ENCODE data around the gene MYLIP. TPM values are rescaled to one million over a fixed set of nuclear protein-coding genes. Genes with fewer than 3 reads are reported as not detected.
A peak's percentile ranks its signal among the peaks of the same experiment; 100 is the strongest.
"Not testable (repeated sequence)": the region's sequence is repeated elsewhere in the genome, so short reads cannot be mapped to it uniquely, and the experiment has no call there.

Gene MYLIP
- total RNA-seq, 4 donors from 2014 or later, result 33.5 to 61.8 (median 35.3) TPM

GRCh38 chr6:16173167-16173940, 44.5 kb downstream of the MYLIP start:
- Histone ChIP-seq H3K4me3 (no peak overlapping the region), H3K36me3 (no peaks in the 10 kb centered on the region), H3K27ac (replicated peaks in 1 of 4) (no peak overlapping the region), H3K4me1 (no peaks in the 10 kb centered on the region), H3K27me3 (no peaks in the 10 kb centered on the region), H3K9me3 (no peaks in the 10 kb centered on the region)
- no peak for DNase-seq (ENCODE audit: extremely low spot score)
- TF ChIP-seq EP300 (IDR thresholded peaks at IDR 0.05), result no peak
- TF ChIP-seq POLR2A (IDR thresholded peaks at IDR 0.05; ENCODE audit: low read depth), result no peak
- TF ChIP-seq POLR2AphosphoS5 (IDR thresholded peaks at IDR 0.05), result no peak
- TF ChIP-seq, protein P1, sequence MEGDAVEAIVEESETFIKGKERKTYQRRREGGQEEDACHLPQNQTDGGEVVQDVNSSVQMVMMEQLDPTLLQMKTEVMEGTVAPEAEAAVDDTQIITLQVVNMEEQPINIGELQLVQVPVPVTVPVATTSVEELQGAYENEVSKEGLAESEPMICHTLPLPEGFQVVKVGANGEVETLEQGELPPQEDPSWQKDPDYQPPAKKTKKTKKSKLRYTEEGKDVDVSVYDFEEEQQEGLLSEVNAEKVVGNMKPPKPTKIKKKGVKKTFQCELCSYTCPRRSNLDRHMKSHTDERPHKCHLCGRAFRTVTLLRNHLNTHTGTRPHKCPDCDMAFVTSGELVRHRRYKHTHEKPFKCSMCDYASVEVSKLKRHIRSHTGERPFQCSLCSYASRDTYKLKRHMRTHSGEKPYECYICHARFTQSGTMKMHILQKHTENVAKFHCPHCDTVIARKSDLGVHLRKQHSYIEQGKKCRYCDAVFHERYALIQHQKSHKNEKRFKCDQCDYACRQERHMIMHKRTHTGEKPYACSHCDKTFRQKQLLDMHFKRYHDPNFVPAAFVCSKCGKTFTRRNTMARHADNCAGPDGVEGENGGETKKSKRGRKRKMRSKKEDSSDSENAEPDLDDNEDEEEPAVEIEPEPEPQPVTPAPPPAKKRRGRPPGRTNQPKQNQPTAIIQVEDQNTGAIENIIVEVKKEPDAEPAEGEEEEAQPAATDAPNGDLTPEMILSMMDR (IDR thresholded peaks at IDR 0.05), result no peak
- intact Hi-C loops (cut with DNase I), result no loop called here
- 95% methylated on average over 3 of the region's 3 CpGs for WGBS

- Histone ChIP-seq H3K36me3 (no peaks in the 10 kb centered on the region), H3K9me3 (no peaks in the 10 kb centered on the region), H3K27me3 (no peaks in the 10 kb centered on the region), H3K4me3 (no peak overlapping the region), H3K27ac (replicated peaks in 1 of 4) (no peak overlapping the region), H3K4me1 (no peaks in the 10 kb centered on the region)
- no peak for DNase-seq (ENCODE audit: extremely low spot score)
- WGBS, result 87% methylated on average over 8 of the region's 8 CpGs
- no peak for TF ChIP-seq POLR2A (IDR thresholded peaks at IDR 0.05; ENCODE audit: low read depth)
- TF ChIP-seq, protein P1 (IDR thresholded peaks at IDR 0.05), result no peak
- TF ChIP-seq EP300 (IDR thresholded peaks at IDR 0.05), result no peak
- TF ChIP-seq POLR2AphosphoS5 (IDR thresholded peaks at IDR 0.05), result no peak
- intact Hi-C loops (cut with DNase I), result no loop called here
Observed at GRCh38 chr6:16174416-16175078, 45.7 kb downstream of the MYLIP start.

DNA sequence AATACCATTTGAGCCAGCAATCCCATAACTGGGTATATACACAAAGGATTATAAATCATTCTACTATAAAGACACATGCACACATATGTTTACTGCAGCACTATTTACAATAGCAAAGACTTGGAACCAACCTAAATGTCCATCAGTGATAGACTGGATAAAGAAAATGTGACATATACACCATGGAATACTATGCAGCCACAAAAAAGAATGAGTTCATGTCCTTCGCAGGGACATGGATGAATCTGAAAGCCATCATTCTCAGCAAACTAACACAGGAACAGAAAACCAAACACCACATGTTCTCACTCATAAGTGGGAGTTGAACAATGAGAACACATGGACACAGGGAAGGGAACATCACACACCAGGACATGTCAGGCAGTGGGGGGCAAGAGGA, 47.7 kb downstream of the MYLIP start:
- intact Hi-C loops (cut with DNase I); H3K36me3 ChIP-seq; H3K27me3 ChIP-seq; H3K4me3 ChIP-seq; H3K4me1 ChIP-seq; H3K27ac ChIP-seq (replicated peaks in 1 of 4); H3K9me3 ChIP-seq; DNase-seq (ENCODE audit: extremely low spot score): not testable (repeated sequence)
- 47% methylated on average over 1 of the region's 1 CpG for WGBS

- TF ChIP-seq, protein P1 (IDR thresholded peaks at IDR 0.05), result no peak
- TF ChIP-seq POLR2A (IDR thresholded peaks at IDR 0.05; ENCODE audit: low read depth) (no peak), POLR2AphosphoS5 (IDR thresholded peaks at IDR 0.05) (no peak), EP300 (IDR thresholded peaks at IDR 0.05) (no peak)
- no peaks in the 10 kb centered on the region for H3K36me3 ChIP-seq
- no peak overlapping the region for H3K4me3 ChIP-seq
- intact Hi-C loops (cut with DNase I), result no loop called here
- H3K27me3 ChIP-seq, result peaks cover 0 to 6% (median 0%) of the 10 kb centered on the region in 4 donors
- H3K9me3 ChIP-seq, result no peaks in the 10 kb centered on the region
- H3K27ac ChIP-seq (replicated peaks in 1 of 4), result no peak overlapping the region
- peaks cover 0 to 2% (median 1%) of the 10 kb centered on the region in 4 donors for H3K4me1 ChIP-seq
- 97% methylated on average over 5 of the region's 5 CpGs for WGBS
- no peak for DNase-seq (ENCODE audit: extremely low spot score)
Observed at GRCh38 chr6:16177881-16178280, 49.0 kb downstream of the MYLIP start.

- peaks cover 0 to 7% (median 4%) of the 10 kb centered on the region in 4 donors for H3K4me1 ChIP-seq
- no peaks in the 10 kb centered on the region for H3K9me3 ChIP-seq
- no peak overlapping the region for H3K4me3 ChIP-seq
- H3K36me3 ChIP-seq, result no peaks in the 10 kb centered on the region
- H3K27me3 ChIP-seq, result peaks cover 0 to 6% (median 0%) of the 10 kb centered on the region in 4 donors
- intact Hi-C loops (cut with DNase I), result no loop called here
- H3K27ac ChIP-seq (replicated peaks in 1 of 4), result no peak overlapping the region
- WGBS, result 98% methylated on average over 7 of the region's 7 CpGs
- DNase-seq (ENCODE audit: extremely low spot score), result peak; percentile 29
- TF ChIP-seq EP300 (IDR thresholded peaks at IDR 0.05), result no peak
- TF ChIP-seq POLR2A (IDR thresholded peaks at IDR 0.05; ENCODE audit: low read depth), result no peak
- TF ChIP-seq, protein P1 (IDR thresholded peaks at IDR 0.05), result no peak
- TF ChIP-seq POLR2AphosphoS5 (IDR thresholded peaks at IDR 0.05), result no peak
Observed at GRCh38 chr6:16178351-16178750, 49.5 kb downstream of the MYLIP start.
